SIG-M5 (cell line): Measurements from ENCODE around the gene NR2C1.

ENCODE experiments used
- DNase-seq: peaks from one replicate; lab custom pipeline; 2025; lab: John Stamatoyannopoulos, UW

NR2C1 gene

DNA sequence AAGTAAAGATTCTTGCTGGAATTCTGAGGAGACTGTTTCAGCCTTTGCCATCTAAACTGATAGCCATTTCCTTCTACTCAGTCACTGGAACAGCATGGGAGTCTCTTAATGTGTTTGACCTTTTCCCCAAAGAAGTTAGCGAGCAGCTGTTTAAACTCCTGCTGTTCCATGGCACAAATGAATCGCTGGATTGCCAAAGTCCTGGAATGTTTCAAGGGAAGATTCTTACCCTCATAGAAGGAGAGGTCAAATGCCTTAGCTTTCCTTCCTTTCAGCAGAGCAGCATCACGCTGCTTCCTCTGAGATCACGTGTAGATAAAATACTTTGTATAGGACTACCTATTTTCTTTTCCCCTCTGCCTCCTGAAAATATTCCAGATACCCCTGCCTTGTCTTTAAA lies 10.5 kb upstream of the NR2C1 start:
- DNase-seq: no peak

- DNase-seq: no peak
Observed at GRCh38 chr12:95083471-95083870, 10.1 kb upstream of the NR2C1 start.

- no peak for DNase-seq
Observed at GRCh38 chr12:95077341-95077740, 3.9 kb upstream of the NR2C1 start.

- DNase-seq: no peak
Observed at GRCh38 chr12:95074766-95075165, 1.3 kb upstream of the NR2C1 start.

DNA sequence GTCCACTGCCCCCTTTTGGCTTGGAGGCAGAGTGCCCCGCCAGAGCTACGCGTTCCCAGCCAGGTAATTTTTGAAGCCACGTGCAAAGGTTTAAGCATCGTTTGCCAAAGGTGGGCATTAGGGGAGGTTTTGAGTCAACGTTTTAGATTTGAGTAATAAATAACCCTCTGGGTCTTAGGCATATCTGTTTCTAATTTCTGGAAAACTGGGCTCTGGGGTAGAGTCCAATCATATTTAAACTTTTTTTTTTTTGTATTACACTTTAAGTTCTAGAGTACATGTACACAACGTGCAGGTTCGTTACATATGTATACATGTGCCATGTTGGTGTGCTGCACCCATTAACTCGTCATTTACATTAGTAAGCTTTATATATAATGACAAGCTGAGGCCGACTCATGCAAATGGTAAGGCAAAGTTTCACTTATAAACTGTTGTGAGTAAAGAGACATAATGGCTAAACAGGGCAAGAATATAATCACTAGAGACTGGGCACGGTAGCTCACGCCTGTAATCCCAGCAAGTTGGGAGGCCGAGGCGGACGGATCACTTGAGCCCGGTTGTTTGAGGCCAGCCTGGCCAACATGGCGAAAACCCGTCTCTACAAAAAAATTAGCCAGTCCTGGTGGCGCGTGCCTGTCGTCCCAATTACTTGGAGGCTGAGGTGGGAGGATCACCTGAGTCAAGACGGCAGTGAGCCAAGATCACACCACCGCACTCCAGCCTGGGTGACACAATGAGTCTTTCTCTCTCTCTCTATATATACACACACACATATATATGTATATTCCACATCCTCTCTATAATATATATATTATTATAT lies 491 bp upstream of the NR2C1 start:
- no peak for DNase-seq

DNA sequence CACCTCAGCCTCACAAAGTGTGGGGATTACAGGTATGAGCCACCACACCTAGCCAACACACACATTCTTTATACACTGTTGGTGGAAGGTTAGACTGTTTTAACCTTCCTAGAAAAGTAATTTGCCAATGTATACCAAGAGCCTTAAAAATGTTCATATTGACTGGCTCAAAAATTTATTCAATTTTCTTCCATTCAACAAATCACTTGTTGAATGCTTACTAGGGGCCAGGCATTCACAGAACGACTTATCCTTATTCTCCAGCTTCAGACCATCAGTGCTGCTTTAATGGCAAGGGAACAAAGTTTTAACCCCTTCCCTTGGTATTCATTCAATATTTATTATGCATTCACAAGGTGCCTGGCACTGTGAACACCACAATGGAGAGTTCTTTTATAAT lies 3.0 kb downstream of the NR2C1 start:
- DNase-seq: no peak

DNA sequence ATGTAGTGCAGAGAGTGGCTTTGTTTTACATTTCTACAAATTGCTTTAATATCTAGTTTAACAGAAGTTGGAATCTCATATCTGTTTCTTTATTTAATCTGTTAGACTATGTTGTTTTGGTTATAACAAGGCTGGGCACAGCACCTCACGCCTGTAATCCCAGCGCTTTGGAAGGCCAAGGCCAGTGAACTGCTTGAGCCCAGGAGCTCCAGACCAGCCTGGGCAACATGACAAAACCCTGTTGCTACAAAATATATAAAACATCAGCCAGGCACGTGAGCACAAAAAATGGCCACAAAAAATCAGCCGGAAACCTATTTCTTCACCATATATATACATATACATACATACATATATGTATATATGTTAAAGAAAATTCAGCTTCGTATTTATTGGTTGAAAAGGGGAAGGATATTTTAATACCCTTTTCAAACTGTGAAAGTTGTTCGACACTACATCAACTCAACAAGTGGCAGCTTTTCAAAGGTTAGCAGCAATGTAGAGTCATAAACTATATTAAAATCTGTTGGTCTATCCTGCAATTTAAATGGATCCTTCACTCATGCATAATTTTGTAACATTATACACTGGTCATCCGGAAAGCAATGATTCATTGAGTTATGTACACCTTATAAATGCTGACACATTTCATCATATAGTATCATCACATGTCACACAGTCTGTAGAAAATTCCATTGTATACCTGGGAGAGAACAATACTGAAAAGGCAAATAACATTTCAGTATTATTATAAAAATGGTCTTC lies 7.1 kb downstream of the NR2C1 start:
- DNase-seq: no peak

- DNase-seq: no peak
Observed at GRCh38 chr12:95060951-95061350, 12.5 kb downstream of the NR2C1 start.

- no peak for DNase-seq
Observed at GRCh38 chr12:95059984-95060383, 13.4 kb downstream of the NR2C1 start.

DNA sequence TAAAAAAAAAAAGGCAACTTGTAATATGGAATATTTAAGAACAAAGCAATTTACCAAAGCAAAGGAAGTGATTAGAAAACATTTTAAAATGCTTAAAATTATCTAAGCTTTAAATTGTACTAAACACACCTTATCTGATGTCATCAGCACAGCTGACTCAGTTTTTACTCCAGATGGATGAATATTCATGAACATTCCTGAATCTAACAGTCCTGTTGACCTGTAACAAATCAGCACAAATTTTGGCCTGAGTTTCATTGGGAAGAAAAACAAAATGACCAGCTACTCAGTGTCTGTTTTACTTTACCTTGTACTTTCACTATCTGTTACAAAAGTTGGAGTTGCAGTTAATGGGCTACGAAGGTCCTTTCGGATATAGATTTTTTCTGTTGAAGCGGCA lies 16.0 kb downstream of the NR2C1 start:
- DNase-seq: no peak

DNA sequence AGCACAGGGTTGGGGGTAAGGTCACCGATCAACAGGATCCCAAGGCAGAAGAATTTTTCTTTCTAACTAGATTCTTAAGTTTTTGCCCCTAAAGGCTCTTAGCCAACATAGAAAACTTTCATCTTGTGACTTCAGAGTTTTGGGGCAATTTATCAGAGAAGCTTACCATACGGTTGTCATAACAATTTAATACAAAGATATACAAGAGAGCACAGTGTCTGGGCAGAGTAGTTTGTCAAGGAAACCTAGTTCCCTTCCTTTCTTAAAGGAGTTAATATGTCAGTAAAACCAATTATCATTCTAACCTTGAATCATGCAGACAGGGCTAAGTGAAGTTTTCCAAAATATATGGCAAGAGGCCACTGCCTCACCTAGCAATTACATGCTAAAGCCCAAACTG lies 18.4 kb downstream of the NR2C1 start:
- no peak for DNase-seq

- no peak for DNase-seq
Observed at GRCh38 chr12:95054206-95054605, 19.2 kb downstream of the NR2C1 start.

DNA sequence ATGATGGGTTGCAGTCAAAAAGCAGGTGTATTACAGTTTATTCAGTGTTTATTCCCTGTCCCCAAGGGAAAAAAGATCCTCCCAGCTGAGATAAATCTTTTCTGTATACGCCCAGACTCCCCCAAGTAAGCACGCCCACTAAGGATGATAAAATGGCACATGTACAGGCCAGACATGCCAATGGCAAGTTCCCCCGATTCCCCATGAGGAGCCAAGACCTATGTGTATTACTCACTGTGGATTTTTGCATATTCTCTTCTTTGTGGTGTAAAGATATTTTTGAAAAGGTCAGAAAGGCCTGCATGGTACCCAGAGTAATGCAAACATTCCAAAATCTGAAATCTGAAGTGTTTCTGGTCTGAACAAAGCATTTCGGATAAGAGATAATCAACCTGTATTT lies 22.2 kb downstream of the NR2C1 start:
- DNase-seq: no peak

DNA sequence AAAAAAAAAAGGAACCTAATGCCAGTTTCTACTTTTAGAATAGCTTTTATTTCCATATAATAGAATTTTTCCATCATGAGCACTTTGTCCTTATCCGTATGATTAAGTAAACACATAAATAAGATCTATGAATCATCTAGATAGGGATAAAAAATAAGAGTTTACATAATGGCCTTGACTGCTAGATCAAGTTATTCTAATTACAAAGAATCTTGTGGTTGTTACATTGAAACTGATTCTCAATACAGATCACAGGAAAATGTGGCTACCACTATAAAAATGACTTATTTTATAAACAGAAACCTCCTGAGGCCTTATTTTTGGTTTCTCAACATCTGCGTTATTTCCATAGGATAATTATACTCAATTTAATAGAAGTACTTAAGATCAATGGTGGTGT lies 35.5 kb downstream of the NR2C1 start:
- DNase-seq: no peak

- DNase-seq: no peak
Observed at GRCh38 chr12:95034750-95035149, 38.7 kb downstream of the NR2C1 start.

- DNase-seq: no peak
Observed at GRCh38 chr12:95022477-95022876, 50.9 kb downstream of the NR2C1 start.

- DNase-seq: no peak
Observed at GRCh38 chr12:95017482-95017881, 55.9 kb downstream of the NR2C1 start.

DNA sequence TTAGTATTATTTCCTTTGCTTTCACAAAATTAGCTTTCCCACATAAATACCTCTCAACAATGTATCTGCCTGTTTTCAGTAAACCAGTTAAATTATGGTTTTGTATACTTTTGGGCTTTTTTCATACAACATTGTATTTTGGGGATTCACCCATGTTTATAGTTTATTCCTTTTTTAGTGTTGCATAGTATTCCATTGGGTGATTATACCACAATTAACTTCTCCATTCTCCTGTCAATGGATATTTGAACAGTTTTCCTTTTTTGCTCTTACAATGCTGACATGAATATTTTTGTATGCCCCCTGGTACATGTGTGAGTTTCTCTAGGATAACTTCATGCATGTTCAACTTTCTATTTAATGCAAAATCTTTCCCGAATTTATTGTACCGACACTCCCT lies 57.3 kb downstream of the NR2C1 start:
- DNase-seq: no peak

DNA sequence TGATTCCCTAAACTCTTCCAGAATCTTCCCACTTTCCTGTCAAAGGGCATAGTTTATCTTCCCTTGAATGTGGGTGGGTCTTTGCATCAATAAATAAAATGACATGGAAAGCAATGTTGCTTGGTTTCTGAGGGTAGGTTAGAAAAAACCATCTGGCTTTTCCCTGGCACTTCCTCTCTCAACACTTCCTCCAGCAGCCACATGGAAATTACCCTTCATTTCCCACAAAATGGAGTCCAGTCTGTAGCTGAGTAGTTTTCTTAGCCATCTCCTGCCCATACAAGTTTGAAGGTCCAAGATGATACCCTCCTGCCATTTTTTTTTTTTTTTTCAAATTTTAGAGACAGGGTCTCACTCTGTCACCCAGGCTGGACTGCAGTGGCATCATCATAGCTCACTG lies 58.9 kb downstream of the NR2C1 start:
- no peak for DNase-seq

- no peak for DNase-seq
Observed at GRCh38 chr12:95006206-95006605, 67.2 kb downstream of the NR2C1 start.

DNA sequence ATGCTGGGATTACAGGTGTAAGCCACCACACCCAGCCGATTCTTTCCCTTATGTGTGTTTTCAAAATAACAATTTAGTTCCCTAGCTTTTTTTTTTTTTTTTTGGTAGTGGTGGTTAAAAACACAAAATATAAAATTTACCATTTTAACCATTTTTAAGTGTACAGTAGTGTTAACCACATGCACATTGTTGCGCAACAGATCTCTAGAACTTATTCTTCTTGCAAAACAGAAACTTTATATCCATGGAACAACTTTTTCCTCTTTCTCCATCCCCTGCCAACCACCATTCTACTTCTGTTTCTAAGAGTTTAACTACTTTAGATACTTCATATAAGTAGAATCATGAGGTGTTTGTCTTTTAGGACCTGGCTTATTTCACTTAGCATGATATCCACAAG lies 68.8 kb downstream of the NR2C1 start:
- DNase-seq: peak; percentile 39

DNA sequence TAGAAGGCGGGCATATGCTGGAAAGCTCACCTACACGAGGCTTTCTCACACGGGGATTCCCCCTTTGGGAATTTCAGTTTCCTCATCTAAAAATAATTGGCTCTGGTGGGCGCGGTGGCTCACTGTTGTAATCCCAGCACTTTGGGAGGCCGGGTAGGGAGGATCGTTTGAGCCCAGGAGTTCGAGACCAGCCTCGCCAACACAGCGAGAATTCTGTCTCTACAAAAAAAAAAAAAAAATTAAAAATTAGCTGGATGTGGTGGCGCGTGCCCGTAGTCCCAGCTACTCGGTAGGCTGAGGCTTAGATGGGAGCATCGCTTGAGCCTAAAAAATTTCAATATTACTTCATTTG lies 69.5 kb downstream of the NR2C1 start:
- no peak for DNase-seq

DNA sequence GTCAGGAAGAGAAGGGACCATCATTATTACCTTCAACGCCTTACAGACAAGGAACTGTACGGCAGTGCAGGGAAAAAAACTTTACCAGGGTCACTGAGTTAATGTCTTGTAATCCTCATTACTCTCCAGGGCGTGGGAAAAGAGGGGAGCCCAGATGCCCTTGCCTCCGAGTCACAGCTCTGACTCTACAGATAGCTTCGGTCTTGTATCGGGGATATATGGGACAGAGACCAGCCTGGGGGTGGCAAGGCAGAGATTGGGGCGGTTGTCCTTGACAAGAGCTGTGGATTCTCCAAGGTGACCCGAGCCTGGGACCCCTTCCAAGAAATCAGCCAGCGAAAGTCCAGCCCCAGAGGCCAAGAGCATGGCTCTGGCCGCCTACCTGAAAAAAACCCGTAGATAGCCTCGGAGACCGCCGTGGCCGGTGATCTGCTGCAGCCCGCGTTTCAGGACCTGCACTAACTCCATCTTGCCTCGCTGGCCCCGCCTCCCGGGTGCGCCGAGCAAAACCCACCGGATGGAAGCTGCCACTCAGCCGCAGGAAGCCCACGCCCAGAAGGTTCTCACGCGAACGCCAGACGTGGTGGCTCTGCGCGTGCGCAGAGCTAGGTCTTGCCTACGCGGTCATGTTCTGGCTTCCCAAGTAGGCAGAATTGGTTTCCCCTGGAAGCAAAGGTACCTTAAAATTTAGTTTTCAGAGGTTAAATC lies 70.1 kb downstream of the NR2C1 start, which contains the start of gene NDUFA12:
TSS of gene NDUFA12 (minus strand) at position 485 of the 708 bp plus-strand sequence. CDS start at position 468, 17 bp downstream.
- peak; percentile 79 for DNase-seq
